H1 (cell line): ENCODE data around the gene TIMMDC1. TPM values are rescaled to one million over a fixed set of nuclear protein-coding genes. Genes with fewer than 3 reads are reported as not detected.

Source experiments
- CTCF ChIA-PET: fragments of 300-600 bp; sonication (Branson Sonifier 250); formaldehyde crosslinking; loops from one replicate; lab custom pipeline; 2021; ENCODE audit not compliant: partially characterized antibody; lab: Charles Lee
- POLR2A ChIA-PET: fragments of 300-600 bp; sonication (Branson Sonifier 250); formaldehyde crosslinking; loops from one replicate; lab custom pipeline; 2021; ENCODE audit warnings: inconsistent platforms; ENCODE audit not compliant: partially characterized antibody; lab: Charles Lee
- DNase-seq, 2 experiments: peaks; one replicate each; pipeline versions ENCODE4 v3.0.0 to v3.0.0-alpha.2; 2010 to 2022; ENCODE audit warnings: low spot score in 2 of 2, low read depth in 1 of 2, mixed read lengths in 1 of 2
- FAIRE-seq: peaks from 2 replicates; lab custom pipeline; 2011; peaks lifted over from hg19 to GRCh38; lab: Jason Lieb, UNC
- H2AFZ ChIP-seq: 2 replicates; pipeline ENCODE4 v1.8.1; 2012; ENCODE audit warnings: low read length, inconsistent platforms
- H2AK5ac ChIP-seq: 2 replicates; pipeline ENCODE4 v1.6.1; 2013; ENCODE audit warnings: low read depth, low read length
- H2BK120ac ChIP-seq: replicated peaks from 2 replicates; pipeline ENCODE3; 2013; ENCODE audit warnings: low read depth, low read length, inconsistent platforms
- H2BK12ac ChIP-seq: 2 replicates; pipeline ENCODE4 v1.6.1; 2013; ENCODE audit warnings: low read depth, low read length
- H2BK15ac ChIP-seq: 2 replicates; pipeline ENCODE4 v1.6.1; 2013; ENCODE audit warnings: low read length
- H2BK20ac ChIP-seq: 2 replicates; pipeline ENCODE4 v1.6.1; 2013; ENCODE audit warnings: low read length
- H2BK5ac ChIP-seq: 2 replicates; pipeline ENCODE4 v1.6.1; 2013; ENCODE audit warnings: low read depth, low read length
- H3K14ac ChIP-seq: 2 replicates; pipeline ENCODE4 v1.6.1; 2013; ENCODE audit warnings: inconsistent platforms; ENCODE audit not compliant: insufficient read length
- H3K18ac ChIP-seq: 2 replicates; pipeline ENCODE4 v1.6.1; 2013; ENCODE audit warnings: low read length; ENCODE audit errors: extremely low read depth
- H3K23ac ChIP-seq: 2 replicates; pipeline ENCODE4 v1.6.1; 2013; ENCODE audit warnings: inconsistent platforms; ENCODE audit not compliant: insufficient read length
- H3K23me2 ChIP-seq: 2 replicates; pipeline ENCODE4 v1.6.1; 2013; ENCODE audit warnings: low read depth, low read length
- H3K27ac ChIP-seq: 2 replicates; pipeline ENCODE4 v1.6.1; 2011; ENCODE audit warnings: low read depth, low read length, inconsistent platforms
- H3K27me3 ChIP-seq, 4 experiments: replicated peaks in 1 of 4; 1 replicate in 1 of 4; 2 replicates in 3 of 4; pipeline versions ENCODE4 v1.6.1 to v1.8.1; 2011 to 2013; ENCODE audit warnings: low read length in 3 of 4, mild to moderate bottlenecking in 3 of 4, inconsistent platforms in 2 of 4, mixed read lengths in 2 of 4, moderate library complexity in 1 of 4; ENCODE audit not compliant: control insufficient read depth in 3 of 4, insufficient read depth in 3 of 4; ENCODE audit errors: extremely low read depth in 1 of 4
- H3K36me3 ChIP-seq, 4 experiments: 2 replicates each; pipeline versions ENCODE4 v1.6.1 to v1.8.1; 2011 to 2013; ENCODE audit warnings: mild to moderate bottlenecking in 4 of 4, low read length in 3 of 4, moderate library complexity in 2 of 4, control low read depth in 1 of 4, inconsistent platforms in 1 of 4; ENCODE audit not compliant: insufficient read depth in 4 of 4, control insufficient read depth in 2 of 4
- H3K4ac ChIP-seq: replicated peaks from 2 replicates; pipeline ENCODE3; 2013; ENCODE audit warnings: low read length, low read depth, mixed read lengths, inconsistent platforms; ENCODE audit not compliant: insufficient read length
- H3K4me1 ChIP-seq, 4 experiments: replicated peaks in 1 of 4; 1 replicate in 1 of 4; 2 replicates in 3 of 4; pipeline versions ENCODE4 v1.6.1 to v1.8.1; 2011 to 2013; ENCODE audit warnings: low read length in 3 of 4, inconsistent platforms in 2 of 4, mixed read lengths in 1 of 4; ENCODE audit not compliant: insufficient read depth in 4 of 4, control insufficient read depth in 3 of 4
- H3K4me2 ChIP-seq, 2 experiments: 2 replicates each; pipeline versions ENCODE4 v1.6.1 to v1.8.1; 2011 to 2013; ENCODE audit warnings: low read depth in 2 of 2, low read length in 2 of 2, control low read depth in 1 of 2, inconsistent platforms in 1 of 2, mild to moderate bottlenecking in 1 of 2; ENCODE audit not compliant: insufficient read depth in 1 of 2
- H3K4me3 ChIP-seq, 4 experiments: fragments of 200-600, 300-600 bp in 1 of 4; sonication (generic), shearing (Covaris generic), sonication (Bioruptor Twin) in 1 of 4; 2 replicates each; pipeline versions ENCODE4 v1.5.1 to v1.8.1; 2011 to 2016; ENCODE audit warnings: low read length in 4 of 4, low read depth in 3 of 4, control low read depth in 2 of 4, inconsistent platforms in 2 of 4, mild to moderate bottlenecking in 2 of 4, mixed read lengths in 1 of 4, moderate library complexity in 1 of 4; ENCODE audit not compliant: insufficient read depth in 2 of 4; ENCODE audit errors: extremely low read depth in 1 of 4
- H3K56ac ChIP-seq: replicated peaks from 2 replicates; pipeline ENCODE3; 2013; ENCODE audit warnings: low read depth, mild to moderate bottlenecking, mixed read lengths, low read length, inconsistent platforms; ENCODE audit not compliant: insufficient read length
- H3K79me1 ChIP-seq: 2 replicates; pipeline ENCODE4 v1.6.1; 2013; ENCODE audit warnings: low read depth, low read length, control low read depth
- H3K79me2 ChIP-seq, 2 experiments: 2 replicates each; pipeline versions ENCODE4 v1.6.1 to v1.8.1; 2012 to 2013; ENCODE audit warnings: low read length in 2 of 2, mild to moderate bottlenecking in 2 of 2, inconsistent platforms in 1 of 2; ENCODE audit not compliant: insufficient read depth in 2 of 2, control insufficient read depth in 1 of 2
- H3K9ac ChIP-seq, 4 experiments: replicated peaks in 1 of 4; 1 replicate in 1 of 4; 2 replicates in 3 of 4; pipeline versions ENCODE4 v1.6.1 to v1.8.1; 2011 to 2013; ENCODE audit warnings: low read depth in 3 of 4, low read length in 3 of 4, control low read depth in 2 of 4, mild to moderate bottlenecking in 2 of 4, moderate library complexity in 2 of 4, inconsistent platforms in 1 of 4; ENCODE audit errors: extremely low read depth in 1 of 4
- H3K9me3 ChIP-seq, 2 experiments: 2 replicates each; pipeline versions ENCODE4 v1.6.1 to v1.8.1; 2012 to 2013; ENCODE audit warnings: mild to moderate bottlenecking in 2 of 2, moderate library complexity in 2 of 2, control low read depth in 1 of 2, inconsistent platforms in 1 of 2, low read depth in 1 of 2, low read length in 1 of 2, mixed read lengths in 1 of 2; ENCODE audit not compliant: insufficient read depth in 2 of 2
- H4K20me1 ChIP-seq, 2 experiments: replicated peaks in 1 of 2; 2 replicates each; pipeline versions ENCODE3 to v1.8.1; 2011 to 2013; ENCODE audit warnings: inconsistent platforms in 2 of 2, low read length in 2 of 2, mild to moderate bottlenecking in 1 of 2; ENCODE audit not compliant: insufficient read depth in 2 of 2, control insufficient read depth in 1 of 2
- H4K5ac ChIP-seq: 2 replicates; pipeline ENCODE4 v1.6.1; 2013; ENCODE audit warnings: low read length, low read depth, mixed read lengths, inconsistent platforms; ENCODE audit not compliant: insufficient read length
- H4K8ac ChIP-seq: 2 replicates; pipeline ENCODE4 v1.8.0; 2013; ENCODE audit warnings: mild to moderate bottlenecking, moderate library complexity, low read length, inconsistent platforms; ENCODE audit not compliant: insufficient read depth; ENCODE audit errors: extremely low read depth
- H4K91ac ChIP-seq: replicated peaks from 2 replicates; pipeline ENCODE3; 2013; ENCODE audit warnings: low read length, mixed read lengths, inconsistent platforms; ENCODE audit not compliant: insufficient read length
- ATF3 ChIP-seq: IDR thresholded peaks from 2 replicates; pipeline ENCODE4 v1.6.1; 2011; ENCODE audit warnings: low read depth, mild to moderate bottlenecking, low read length; ENCODE audit not compliant: insufficient read depth
- CTCF ChIP-seq, 3 experiments: IDR thresholded peaks; 1 replicate in 2 of 3; 2 replicates in 1 of 3; pipeline versions ENCODE4 v1.5.1 to v1.6.1; 2011; ENCODE audit warnings: low read length in 3 of 3, mild to moderate bottlenecking in 3 of 3, inconsistent platforms in 2 of 3, low read depth in 1 of 3, moderate library complexity in 1 of 3; ENCODE audit not compliant: insufficient read depth in 1 of 3; ENCODE audit errors: control extremely low read depth in 1 of 3
- GABPA ChIP-seq: IDR thresholded peaks from 2 replicates; pipeline ENCODE4 v1.6.1; 2011; ENCODE audit warnings: mild to moderate bottlenecking, low read length, moderate library complexity, borderline replicate concordance; ENCODE audit not compliant: insufficient read depth
- HDAC6 ChIP-seq: IDR thresholded peaks from one replicate; pipeline ENCODE4 v1.7.1; 2012; ENCODE audit warnings: low read depth, mild to moderate bottlenecking, inconsistent platforms, low read length, moderate library complexity
- JUN ChIP-seq: IDR thresholded peaks from 2 replicates; pipeline ENCODE4 v1.6.1; 2011; ENCODE audit warnings: low read depth, mild to moderate bottlenecking, improper control_type of control experiment, low read length
- PHF8 ChIP-seq: fragments of 200-600 bp; sonication (generic); conservative IDR thresholded peaks from 2 replicates; pipeline ENCODE4 v1.7.1; 2012; ENCODE audit warnings: low read depth, mild to moderate bottlenecking, inconsistent platforms, low read length, moderate library complexity
- POLR2A ChIP-seq, 2 experiments: IDR thresholded peaks; 1 replicate in 1 of 2; 2 replicates in 1 of 2; pipeline ENCODE4 v1.6.1; 2011; ENCODE audit warnings: low read depth in 2 of 2, low read length in 2 of 2, mild to moderate bottlenecking in 2 of 2; ENCODE audit errors: control extremely low read depth in 1 of 2
- POU5F1 ChIP-seq: IDR thresholded peaks from 2 replicates; pipeline ENCODE4 v1.6.1; 2011; ENCODE audit warnings: low read depth, mild to moderate bottlenecking, low read length, moderate library complexity
- SIRT6 ChIP-seq: IDR thresholded peaks from one replicate; pipeline ENCODE4 v1.7.1; 2012; ENCODE audit warnings: low read length, inconsistent platforms
- TAF1 ChIP-seq: IDR thresholded peaks from 2 replicates; pipeline ENCODE4 v1.6.1; 2011; ENCODE audit warnings: mild to moderate bottlenecking, low read depth, low read length
- TAF7 ChIP-seq: optimal IDR thresholded peaks from 2 replicates; pipeline ENCODE3; 2011; ENCODE audit warnings: low read depth, mild to moderate bottlenecking, inconsistent platforms, low read length, moderate library complexity, borderline replicate concordance
- WGBS, 2 experiments: shearing (Covaris generic) in 1 of 2; methylation state at CpG; one replicate each; pipeline versions ENCODE4 v1.1.6 to v1.1.7; 2013 to 2015; ENCODE audit warnings: low lambda C conversion rate in 2 of 2, mixed read lengths in 2 of 2, inconsistent platforms in 1 of 2, low coverage in 1 of 2, missing lambda C conversion rate in 1 of 2; ENCODE audit not compliant: insufficient replicate concordance in 2 of 2, insufficient coverage in 1 of 2, insufficient read length in 1 of 2; ENCODE audit errors: extremely low coverage in 1 of 2, missing lambda C conversion rate in 1 of 2; 5-methylcytosine and 5-hydroxymethylcytosine counted together
- polyA plus RNA-seq, 7 experiments: library from polyadenylated mRNA; depleted of rRNA in 3 of 7; stranded (reverse) in 5 of 7; unstranded in 2 of 7; fragments of >200 nt in 5 of 7; fragments of 200-250 nt in 2 of 7; gene quantifications; 1 replicate in 5 of 7; 2 replicates in 1 of 7; 4 replicates in 1 of 7; pipeline versions ENCODE4 v1.2.1 to v1.2.3, GENCODE V29; 2011 to 2013; ENCODE audit warnings: missing spikeins in 2 of 7, mixed read lengths in 2 of 7
- total RNA-seq: library from RNA; stranded (reverse); fragmentation: NEBNext Ultra II Directional; extraction: Animal tissue kit (Norgen Biotek cat#: 25700); gene quantifications from 2 replicates; pipeline ENCODE4 v1.2.1, GENCODE V29; 2021

TIMMDC1 gene
- total and polyA plus RNA-seq, 2 of the 8 experiments (the other 6 are each of a cell fraction or from before 2014, with no cell fraction given), result 80.7 to 128 TPM

GRCh38 chr3:119560160-119560559 lies 61.8 kb downstream of the TIMMDC1 start:
- H3K23me2 ChIP-seq, result no peaks in the 10 kb centered on the region
- no peak overlapping the region for H3K9ac ChIP-seq
- peak overlapping the region; percentile 83; the same call in 1 of the 2 replicates for H4K8ac ChIP-seq
- no peaks in the 10 kb centered on the region for H3K79me1 ChIP-seq
- no peak overlapping the region for H3K4ac ChIP-seq
- no peaks in the 10 kb centered on the region for H3K36me3 ChIP-seq
- H3K4me1 ChIP-seq, result peaks cover 0 to 4% (median 2%) of the 10 kb centered on the region in 4 experiments; a peak in 2 of 7 replicates
- H3K27ac ChIP-seq, result no peak overlapping the region
- H3K4me3 ChIP-seq, result no peak overlapping the region
- H2BK5ac ChIP-seq, result no peak overlapping the region
- H4K5ac ChIP-seq, result no peak overlapping the region
- no peak overlapping the region for H3K14ac ChIP-seq
- no peak overlapping the region for H2BK15ac ChIP-seq
- H3K27me3 ChIP-seq, result no peaks in the 10 kb centered on the region
- no peak overlapping the region for H3K18ac ChIP-seq
- no peak overlapping the region for H2AK5ac ChIP-seq
- DNase-seq (no peak), FAIRE-seq (no peak)
- H3K56ac ChIP-seq, result no peak overlapping the region
- H2BK12ac ChIP-seq, result no peak overlapping the region
- no peak overlapping the region for H2BK20ac ChIP-seq
- H3K23ac ChIP-seq, result no peak overlapping the region
- CTCF ChIA-PET, result interaction anchor here (0.6 to 2.5 kb wide), 15 partner anchors 9 to 517 kb away, joined by 3 to 9 read pairs (median 4); no protein-coding TSS in a partner anchor
- 100% methylated on average over 4 of the region's 5 CpGs; no CpG with 5 or more reads in 1 of the 2 experiments for WGBS, 2 experiments
- H2AFZ ChIP-seq, result peak overlapping the region; percentile 99
- no peaks in the 10 kb centered on the region for H3K79me2 ChIP-seq
- POLR2A ChIA-PET, result interaction anchor here (1.1 kb wide), 1 partner anchor 19 kb away, joined by 3 read pairs; the partner anchor contains the start of gene ADPRH
- no peaks in the 10 kb centered on the region for H4K20me1 ChIP-seq
- no peak overlapping the region for H3K4me2 ChIP-seq
- no peaks in the 10 kb centered on the region for H3K9me3 ChIP-seq
- H2BK120ac ChIP-seq, result no peak overlapping the region
- no peak overlapping the region for H4K91ac ChIP-seq
- TF ChIP-seq POLR2A (IDR thresholded peaks at IDR 0.05; ENCODE audit: control extremely low read depth in 1 of 2, low read depth in 2 of 2, low read length in 2 of 2) (no peak), GABPA (no peak), TAF7 (no peak), JUN (no peak), SIRT6 (no peak), PHF8 (no peak), CTCF (IDR thresholded peaks at IDR 0.05; ENCODE audit: control extremely low read depth in 1 of 3, insufficient read depth in 1 of 3, low read depth in 1 of 3, low read length in 3 of 3) (no peak), ATF3 (no peak), POU5F1 (no peak), TAF1 (no peak), HDAC6 (no peak)
